Measurements from ENCODE around the gene HBA2.

GRCh38 chr16:159136-159849 lies 13.4 kb upstream of the HBA2 start:
- TF ChIP-seq CTCF (IDR thresholded peaks at IDR 0.05), result no peak
- no peak for TF ChIP-seq POLR2AphosphoS5 (IDR thresholded peaks at IDR 0.05; ENCODE audit: insufficient read depth in 1 of 2, low read depth in 1 of 2)

Data from vagina (tissue), 2 donors.